Breast epithelium (tissue), 3 donors: ENCODE data around the gene EIF2A.

ENCODE experiments used
- CTCF ChIP-seq, 3 donors: fragments of 450-650 bp; IDR thresholded peaks; one replicate each; pipeline ENCODE4 v1.5.1; 2016 to 2017; ENCODE audit warnings: antibody characterized with exemption in 3 of 3, mild to moderate bottlenecking in 3 of 3, moderate library complexity in 3 of 3
- POLR2A ChIP-seq: fragments of 450-650 bp; IDR thresholded peaks from one replicate; pipeline ENCODE4 v1.6.1; 2016; ENCODE audit warnings: antibody characterized with exemption, mild to moderate bottlenecking, moderate library complexity
- POLR2AphosphoS5 ChIP-seq, 3 donors: sonication (generic); formaldehyde crosslinking; IDR thresholded peaks; one replicate each; pipeline ENCODE4 v1.6.1; 2017; ENCODE audit warnings: antibody characterized with exemption in 3 of 3

GRCh38 chr3:150611666-150612065, 65.1 kb downstream of the EIF2A start:
- TF ChIP-seq CTCF (IDR thresholded peaks at IDR 0.05) (no peak), POLR2A (no peak), POLR2AphosphoS5 (IDR thresholded peaks at IDR 0.05) (no peak)
